GM10847 (cell line): ENCODE measurements around the gene ALOX15B.

Source experiments
- POLR2A ChIP-seq: IDR thresholded peaks from 2 replicates; pipeline ENCODE4 v1.6.1; 2011; ENCODE audit not compliant: insufficient read length; ENCODE audit errors: extremely low read depth

ALOX15B gene

DNA sequence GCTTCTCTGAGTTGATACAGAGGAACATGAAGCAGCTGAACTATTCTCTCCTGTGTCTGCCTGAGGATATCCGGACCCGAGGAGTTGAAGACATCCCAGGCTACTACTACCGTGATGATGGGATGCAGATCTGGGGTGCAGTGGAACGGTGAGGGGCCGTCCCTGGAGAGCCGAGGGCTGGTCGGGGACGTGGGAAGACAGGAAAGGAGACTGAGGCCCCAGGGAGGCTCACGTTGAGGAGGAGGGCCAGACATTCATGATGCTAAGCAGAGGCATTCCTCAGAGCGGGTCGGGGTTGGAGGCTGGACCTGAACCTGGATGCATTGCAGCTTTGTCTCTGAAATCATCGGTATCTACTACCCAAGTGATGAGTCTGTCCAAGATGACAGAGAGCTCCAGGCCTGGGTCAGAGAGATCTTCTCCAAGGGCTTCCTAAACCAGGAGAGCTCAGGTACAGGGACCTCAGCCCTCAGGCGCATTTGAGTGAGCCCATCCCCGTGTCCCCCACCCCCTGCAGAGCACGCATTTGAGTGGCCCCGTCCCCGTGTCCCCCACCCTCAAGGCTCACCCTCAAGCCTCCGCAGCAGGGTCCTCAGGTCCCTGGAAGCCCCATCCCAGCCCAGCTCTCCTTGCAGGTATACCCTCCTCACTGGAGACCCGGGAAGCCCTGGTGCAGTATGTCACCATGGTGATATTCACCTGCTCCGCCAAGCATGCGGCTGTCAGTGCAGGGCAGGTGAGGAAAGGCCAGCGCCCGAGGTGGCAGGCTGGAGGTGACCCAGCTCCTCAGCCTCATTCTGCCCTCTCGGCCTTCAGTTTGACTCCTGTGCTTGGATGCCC lies 8.3 kb downstream of the ALOX15B start:
- TF ChIP-seq POLR2A, result no peak

GRCh38 chr17:8047769-8048110 lies 8.9 kb downstream of the ALOX15B start:
- TF ChIP-seq POLR2A, result no peak

DNA sequence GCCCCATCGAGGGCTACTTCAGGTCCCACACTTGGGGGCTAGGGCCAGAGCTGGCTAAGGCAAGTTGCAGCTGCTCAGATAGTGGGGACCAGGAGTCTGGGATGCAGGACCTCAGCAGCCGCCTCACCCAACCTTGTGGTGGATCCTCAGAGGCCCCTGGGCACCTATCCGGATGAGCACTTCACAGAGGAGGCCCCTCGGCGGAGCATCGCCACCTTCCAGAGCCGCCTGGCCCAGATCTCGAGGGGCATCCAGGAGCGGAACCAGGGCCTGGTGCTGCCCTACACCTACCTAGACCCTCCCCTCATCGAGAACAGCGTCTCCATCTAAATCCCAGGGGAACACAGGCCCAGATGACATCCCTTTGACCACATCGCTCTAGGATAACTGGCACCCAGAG lies 9.4 kb downstream of the ALOX15B start:
- no peak for TF ChIP-seq POLR2A

GRCh38 chr17:8048736-8049135 lies 9.9 kb downstream of the ALOX15B start:
- no peak for TF ChIP-seq POLR2A

DNA sequence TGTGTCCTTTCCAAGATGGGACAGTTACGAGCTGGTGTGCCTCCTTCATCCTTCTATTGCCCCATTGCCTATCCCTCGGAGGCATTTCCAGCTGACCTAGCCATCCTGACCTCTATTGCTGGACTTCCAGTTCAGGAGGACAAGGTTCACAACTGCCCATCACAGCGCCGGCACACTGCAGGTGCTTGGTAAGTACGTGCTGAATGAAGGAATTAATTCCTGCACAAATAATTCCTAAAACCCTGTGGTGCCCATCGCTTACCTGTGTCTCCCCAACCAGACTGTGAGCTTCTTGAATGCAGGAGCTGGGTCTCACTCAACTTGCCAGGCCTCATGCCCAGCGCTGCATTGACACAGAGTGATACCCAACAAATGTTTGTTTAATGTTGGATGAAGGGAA lies 13.0 kb downstream of the ALOX15B start:
- no peak for TF ChIP-seq POLR2A

- no peak for TF ChIP-seq POLR2A
These were observed 13.7 kb downstream of the ALOX15B start for GRCh38 chr17:8052256-8053252.

GRCh38 chr17:8053600-8053999 lies 14.7 kb downstream of the ALOX15B start:
- no peak for TF ChIP-seq POLR2A

- no peak for TF ChIP-seq POLR2A
These were observed 17.0 kb downstream of the ALOX15B start for GRCh38 chr17:8055851-8056231.

DNA sequence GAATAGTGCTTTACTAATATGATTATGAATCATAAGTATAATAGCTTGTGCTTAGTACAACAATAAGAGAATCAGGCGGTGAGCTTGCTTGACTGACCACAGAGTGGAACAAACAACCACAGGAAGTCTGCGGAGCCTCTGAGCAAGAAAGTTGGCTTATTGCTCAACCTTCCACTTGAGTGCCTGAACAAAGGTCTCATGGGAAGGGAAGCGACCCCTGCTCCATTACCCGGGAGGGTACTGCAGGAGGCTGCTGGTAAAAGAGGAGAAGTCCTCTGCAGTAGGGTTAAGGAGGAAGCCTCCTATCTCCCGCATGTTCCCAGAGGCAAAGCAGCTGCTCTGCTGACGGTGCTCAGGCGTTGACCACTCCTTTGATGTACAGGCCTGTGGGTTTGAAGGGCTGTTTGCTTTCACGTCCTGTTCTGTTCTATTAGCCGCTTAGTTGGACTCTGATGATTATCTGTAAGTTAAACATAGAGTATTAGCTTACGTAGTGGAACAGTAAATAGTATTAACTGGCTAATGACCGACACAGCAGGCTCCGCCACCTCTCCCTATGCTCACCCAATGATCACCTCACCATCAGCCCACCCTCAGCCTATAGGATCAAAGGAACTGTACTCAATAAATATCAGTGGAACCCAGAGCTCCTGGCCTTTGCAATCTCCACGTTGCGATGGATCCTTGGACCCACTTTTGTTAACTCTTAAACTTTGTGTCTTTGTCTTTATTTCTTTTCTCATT lies 17.5 kb downstream of the ALOX15B start:
- TF ChIP-seq POLR2A, result no peak

DNA sequence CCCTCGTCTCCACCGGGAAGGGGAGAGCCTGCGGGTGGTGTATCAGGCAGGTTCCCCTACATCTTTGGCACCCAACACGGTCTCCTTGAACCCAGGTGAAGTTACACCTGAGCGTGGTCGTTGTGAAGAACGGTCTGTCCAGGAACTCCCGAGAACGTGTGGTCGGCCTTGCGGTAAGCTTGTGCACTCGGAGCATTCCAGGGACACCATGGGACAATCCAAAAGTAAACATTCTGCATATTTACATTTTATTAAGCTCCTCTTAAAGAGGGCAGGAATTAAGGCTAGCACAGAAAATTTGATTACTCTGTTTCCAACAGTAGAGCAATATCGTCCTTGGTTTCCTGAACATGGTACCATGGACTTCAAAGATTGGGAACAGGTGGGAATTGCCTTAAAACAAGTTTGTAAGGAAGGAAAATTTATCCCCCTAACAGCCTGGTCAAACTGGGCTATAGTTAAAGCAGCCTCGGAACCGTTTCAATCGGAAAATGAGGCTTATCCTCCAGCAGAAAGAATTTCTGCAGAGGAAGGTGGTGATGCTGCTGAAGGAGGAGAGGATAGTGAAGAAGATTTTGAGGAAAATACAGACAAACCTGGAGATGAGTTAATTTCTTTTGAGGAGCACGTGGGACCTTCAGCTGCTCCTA lies 18.2 kb downstream of the ALOX15B start:
- TF ChIP-seq POLR2A, result no peak

- TF ChIP-seq POLR2A, result no peak
These were observed 18.8 kb downstream of the ALOX15B start for GRCh38 chr17:8057691-8058114.

DNA sequence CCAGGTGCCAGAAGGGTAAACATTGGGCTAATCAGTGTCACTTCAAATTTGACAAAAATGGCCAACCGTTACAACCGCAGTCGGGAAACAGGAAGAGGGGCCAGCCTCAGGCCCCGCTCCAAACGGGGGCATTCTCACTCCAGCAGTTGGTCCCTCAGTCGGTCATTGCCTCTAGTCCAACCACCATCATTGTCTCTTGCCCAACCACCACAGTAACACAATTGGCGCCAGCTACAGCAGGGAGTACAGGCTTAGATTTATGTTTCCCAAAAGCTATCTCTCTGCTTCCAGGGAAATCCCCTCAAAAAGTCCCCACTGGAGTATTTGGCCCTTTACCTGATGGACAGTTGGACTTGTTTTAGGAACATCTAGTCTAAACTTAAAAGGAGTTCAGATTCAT lies 20.3 kb downstream of the ALOX15B start:
- no peak for TF ChIP-seq POLR2A

DNA sequence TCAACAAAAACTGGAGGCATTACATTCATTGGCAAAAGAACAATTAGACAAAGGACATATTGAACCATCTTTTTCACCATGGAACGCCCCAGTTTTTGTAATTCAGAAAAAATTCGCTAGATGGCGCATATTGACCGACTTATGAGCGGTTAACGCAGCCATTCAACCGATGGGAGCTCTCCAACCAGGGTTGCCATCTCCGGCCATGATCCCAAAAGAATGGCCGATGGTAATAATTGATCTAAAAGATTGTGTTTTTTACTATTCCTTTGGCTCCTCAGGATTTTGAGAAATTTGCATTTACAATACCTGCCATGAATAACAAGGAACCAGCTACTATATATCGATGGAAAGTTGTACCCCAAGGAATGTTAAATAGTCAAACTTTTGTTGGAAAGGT lies 21.4 kb downstream of the ALOX15B start:
- TF ChIP-seq POLR2A, result no peak

- no peak for TF ChIP-seq POLR2A
These were observed 23.6 kb downstream of the ALOX15B start for GRCh38 chr17:8062435-8062806.

DNA sequence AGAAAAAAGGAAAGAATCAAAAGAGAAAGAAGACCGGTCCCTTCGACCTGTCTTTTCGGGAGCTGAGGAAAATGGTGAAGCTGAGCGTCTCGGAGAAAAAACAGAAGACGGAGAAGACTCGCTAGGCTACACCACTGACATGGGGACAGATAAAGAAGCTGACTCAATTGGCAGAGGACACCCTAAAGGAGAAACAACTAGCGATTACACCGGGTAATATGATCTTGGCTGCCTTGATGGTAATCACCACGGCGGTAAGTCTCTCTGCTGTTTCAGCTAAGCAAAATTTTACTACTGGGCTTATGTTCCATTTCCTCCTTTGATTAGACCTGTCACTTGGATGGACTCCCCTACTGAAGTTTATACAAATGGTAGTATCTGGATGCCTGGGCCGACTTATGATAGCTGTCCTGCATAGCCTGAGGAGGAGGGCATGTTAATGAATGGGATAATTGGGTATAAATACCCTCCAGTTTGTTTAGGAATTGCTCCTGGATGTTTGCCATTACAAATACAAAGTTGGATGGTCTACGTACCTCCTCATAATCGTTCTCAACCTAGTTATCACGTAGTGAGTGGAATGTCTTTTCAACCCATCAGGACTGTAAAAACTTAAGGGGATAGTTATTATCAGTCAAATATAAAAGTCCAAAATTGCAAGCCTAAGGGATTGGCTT lies 24.1 kb downstream of the ALOX15B start:
- no peak for TF ChIP-seq POLR2A
